H1 (cell line): ENCODE results near the gene DVL3. TPM values are rescaled to one million over a fixed set of nuclear protein-coding genes. Genes with fewer than 3 reads are reported as not detected.

ENCODE experiments used
- CTCF ChIA-PET: fragments of 300-600 bp; sonication (Branson Sonifier 250); formaldehyde crosslinking; loops from one replicate; lab custom pipeline; 2021; ENCODE audit not compliant: partially characterized antibody; lab: Charles Lee
- POLR2A ChIA-PET: fragments of 300-600 bp; sonication (Branson Sonifier 250); formaldehyde crosslinking; loops from one replicate; lab custom pipeline; 2021; ENCODE audit warnings: inconsistent platforms; ENCODE audit not compliant: partially characterized antibody; lab: Charles Lee
- DNase-seq, 2 experiments: peaks; one replicate each; pipeline versions ENCODE4 v3.0.0 to v3.0.0-alpha.2; 2010 to 2022; ENCODE audit warnings: low spot score in 2 of 2, low read depth in 1 of 2, mixed read lengths in 1 of 2
- FAIRE-seq: peaks from 2 replicates; lab custom pipeline; 2011; peaks lifted over from hg19 to GRCh38; lab: Jason Lieb, UNC
- H2AFZ ChIP-seq: 2 replicates; pipeline ENCODE4 v1.8.1; 2012; ENCODE audit warnings: low read length, inconsistent platforms
- H2AK5ac ChIP-seq: 2 replicates; pipeline ENCODE4 v1.6.1; 2013; ENCODE audit warnings: low read depth, low read length
- H2BK120ac ChIP-seq: replicated peaks from 2 replicates; pipeline ENCODE3; 2013; ENCODE audit warnings: low read depth, low read length, inconsistent platforms
- H2BK12ac ChIP-seq: 2 replicates; pipeline ENCODE4 v1.6.1; 2013; ENCODE audit warnings: low read depth, low read length
- H2BK15ac ChIP-seq: 2 replicates; pipeline ENCODE4 v1.6.1; 2013; ENCODE audit warnings: low read length
- H2BK20ac ChIP-seq: 2 replicates; pipeline ENCODE4 v1.6.1; 2013; ENCODE audit warnings: low read length
- H2BK5ac ChIP-seq: 2 replicates; pipeline ENCODE4 v1.6.1; 2013; ENCODE audit warnings: low read depth, low read length
- H3K14ac ChIP-seq: 2 replicates; pipeline ENCODE4 v1.6.1; 2013; ENCODE audit warnings: inconsistent platforms; ENCODE audit not compliant: insufficient read length
- H3K18ac ChIP-seq: 2 replicates; pipeline ENCODE4 v1.6.1; 2013; ENCODE audit warnings: low read length; ENCODE audit errors: extremely low read depth
- H3K23ac ChIP-seq: 2 replicates; pipeline ENCODE4 v1.6.1; 2013; ENCODE audit warnings: inconsistent platforms; ENCODE audit not compliant: insufficient read length
- H3K23me2 ChIP-seq: 2 replicates; pipeline ENCODE4 v1.6.1; 2013; ENCODE audit warnings: low read depth, low read length
- H3K27ac ChIP-seq: 2 replicates; pipeline ENCODE4 v1.6.1; 2011; ENCODE audit warnings: low read depth, low read length, inconsistent platforms
- H3K27me3 ChIP-seq, 4 experiments: replicated peaks in 1 of 4; 1 replicate in 1 of 4; 2 replicates in 3 of 4; pipeline versions ENCODE4 v1.6.1 to v1.8.1; 2011 to 2013; ENCODE audit warnings: low read length in 3 of 4, mild to moderate bottlenecking in 3 of 4, inconsistent platforms in 2 of 4, mixed read lengths in 2 of 4, moderate library complexity in 1 of 4; ENCODE audit not compliant: control insufficient read depth in 3 of 4, insufficient read depth in 3 of 4; ENCODE audit errors: extremely low read depth in 1 of 4
- H3K36me3 ChIP-seq, 4 experiments: 2 replicates each; pipeline versions ENCODE4 v1.6.1 to v1.8.1; 2011 to 2013; ENCODE audit warnings: mild to moderate bottlenecking in 4 of 4, low read length in 3 of 4, moderate library complexity in 2 of 4, control low read depth in 1 of 4, inconsistent platforms in 1 of 4; ENCODE audit not compliant: insufficient read depth in 4 of 4, control insufficient read depth in 2 of 4
- H3K4ac ChIP-seq: replicated peaks from 2 replicates; pipeline ENCODE3; 2013; ENCODE audit warnings: low read length, low read depth, mixed read lengths, inconsistent platforms; ENCODE audit not compliant: insufficient read length
- H3K4me1 ChIP-seq, 4 experiments: replicated peaks in 1 of 4; 1 replicate in 1 of 4; 2 replicates in 3 of 4; pipeline versions ENCODE4 v1.6.1 to v1.8.1; 2011 to 2013; ENCODE audit warnings: low read length in 3 of 4, inconsistent platforms in 2 of 4, mixed read lengths in 1 of 4; ENCODE audit not compliant: insufficient read depth in 4 of 4, control insufficient read depth in 3 of 4
- H3K4me2 ChIP-seq, 2 experiments: 2 replicates each; pipeline versions ENCODE4 v1.6.1 to v1.8.1; 2011 to 2013; ENCODE audit warnings: low read depth in 2 of 2, low read length in 2 of 2, control low read depth in 1 of 2, inconsistent platforms in 1 of 2, mild to moderate bottlenecking in 1 of 2; ENCODE audit not compliant: insufficient read depth in 1 of 2
- H3K4me3 ChIP-seq, 4 experiments: fragments of 200-600, 300-600 bp in 1 of 4; sonication (generic), shearing (Covaris generic), sonication (Bioruptor Twin) in 1 of 4; 2 replicates each; pipeline versions ENCODE4 v1.5.1 to v1.8.1; 2011 to 2016; ENCODE audit warnings: low read length in 4 of 4, low read depth in 3 of 4, control low read depth in 2 of 4, inconsistent platforms in 2 of 4, mild to moderate bottlenecking in 2 of 4, mixed read lengths in 1 of 4, moderate library complexity in 1 of 4; ENCODE audit not compliant: insufficient read depth in 2 of 4; ENCODE audit errors: extremely low read depth in 1 of 4
- H3K56ac ChIP-seq: replicated peaks from 2 replicates; pipeline ENCODE3; 2013; ENCODE audit warnings: low read depth, mild to moderate bottlenecking, mixed read lengths, low read length, inconsistent platforms; ENCODE audit not compliant: insufficient read length
- H3K79me1 ChIP-seq: 2 replicates; pipeline ENCODE4 v1.6.1; 2013; ENCODE audit warnings: low read depth, low read length, control low read depth
- H3K79me2 ChIP-seq, 2 experiments: 2 replicates each; pipeline versions ENCODE4 v1.6.1 to v1.8.1; 2012 to 2013; ENCODE audit warnings: low read length in 2 of 2, mild to moderate bottlenecking in 2 of 2, inconsistent platforms in 1 of 2; ENCODE audit not compliant: insufficient read depth in 2 of 2, control insufficient read depth in 1 of 2
- H3K9ac ChIP-seq, 4 experiments: replicated peaks in 1 of 4; 1 replicate in 1 of 4; 2 replicates in 3 of 4; pipeline versions ENCODE4 v1.6.1 to v1.8.1; 2011 to 2013; ENCODE audit warnings: low read depth in 3 of 4, low read length in 3 of 4, control low read depth in 2 of 4, mild to moderate bottlenecking in 2 of 4, moderate library complexity in 2 of 4, inconsistent platforms in 1 of 4; ENCODE audit errors: extremely low read depth in 1 of 4
- H3K9me3 ChIP-seq, 2 experiments: 2 replicates each; pipeline versions ENCODE4 v1.6.1 to v1.8.1; 2012 to 2013; ENCODE audit warnings: mild to moderate bottlenecking in 2 of 2, moderate library complexity in 2 of 2, control low read depth in 1 of 2, inconsistent platforms in 1 of 2, low read depth in 1 of 2, low read length in 1 of 2, mixed read lengths in 1 of 2; ENCODE audit not compliant: insufficient read depth in 2 of 2
- H4K20me1 ChIP-seq, 2 experiments: replicated peaks in 1 of 2; 2 replicates each; pipeline versions ENCODE3 to v1.8.1; 2011 to 2013; ENCODE audit warnings: inconsistent platforms in 2 of 2, low read length in 2 of 2, mild to moderate bottlenecking in 1 of 2; ENCODE audit not compliant: insufficient read depth in 2 of 2, control insufficient read depth in 1 of 2
- H4K5ac ChIP-seq: 2 replicates; pipeline ENCODE4 v1.6.1; 2013; ENCODE audit warnings: low read length, low read depth, mixed read lengths, inconsistent platforms; ENCODE audit not compliant: insufficient read length
- H4K8ac ChIP-seq: 2 replicates; pipeline ENCODE4 v1.8.0; 2013; ENCODE audit warnings: mild to moderate bottlenecking, moderate library complexity, low read length, inconsistent platforms; ENCODE audit not compliant: insufficient read depth; ENCODE audit errors: extremely low read depth
- H4K91ac ChIP-seq: replicated peaks from 2 replicates; pipeline ENCODE3; 2013; ENCODE audit warnings: low read length, mixed read lengths, inconsistent platforms; ENCODE audit not compliant: insufficient read length
- CBX5 ChIP-seq: fragments of 300-800, 300-1000 bp; sonication (generic); IDR thresholded peaks from 2 replicates; pipeline ENCODE4 v1.7.1; 2016; ENCODE audit warnings: antibody characterized with exemption, low read length, low read depth
- FOSL1 ChIP-seq: IDR thresholded peaks from 2 replicates; pipeline ENCODE4 v1.6.1; 2011; ENCODE audit warnings: mild to moderate bottlenecking, low read depth, low read length, moderate library complexity; ENCODE audit not compliant: insufficient read depth
- HDAC6 ChIP-seq: IDR thresholded peaks from one replicate; pipeline ENCODE4 v1.7.1; 2012; ENCODE audit warnings: low read depth, mild to moderate bottlenecking, inconsistent platforms, low read length, moderate library complexity
- JUND ChIP-seq: IDR thresholded peaks from 2 replicates; pipeline ENCODE4 v1.6.1; 2011; ENCODE audit warnings: mild to moderate bottlenecking, improper control_type of control experiment, low read length
- KDM5A ChIP-seq: fragments of 200-600 bp; IDR thresholded peaks from 2 replicates; pipeline ENCODE4 v1.7.1; 2012; ENCODE audit warnings: mild to moderate bottlenecking, low read length, inconsistent platforms, mixed read lengths
- RBBP5 ChIP-seq: IDR thresholded peaks from 2 replicates; pipeline ENCODE4 v1.7.1; 2012; ENCODE audit warnings: low read depth, mild to moderate bottlenecking, inconsistent platforms, low read length, moderate library complexity, borderline replicate concordance
- TBP ChIP-seq: IDR thresholded peaks from 2 replicates; pipeline ENCODE4 v1.6.1; 2011; ENCODE audit warnings: low read depth, low read length, improper control_type of control experiment
- WGBS, 2 experiments: shearing (Covaris generic) in 1 of 2; methylation state at CpG; one replicate each; pipeline versions ENCODE4 v1.1.6 to v1.1.7; 2013 to 2015; ENCODE audit warnings: low lambda C conversion rate in 2 of 2, mixed read lengths in 2 of 2, inconsistent platforms in 1 of 2, low coverage in 1 of 2, missing lambda C conversion rate in 1 of 2; ENCODE audit not compliant: insufficient replicate concordance in 2 of 2, insufficient coverage in 1 of 2, insufficient read length in 1 of 2; ENCODE audit errors: extremely low coverage in 1 of 2, missing lambda C conversion rate in 1 of 2; 5-methylcytosine and 5-hydroxymethylcytosine counted together
- long read RNA-seq, 2 experiments: library from RNA in 1 of 2; library from capped mRNA in 1 of 2; stranded (forward); transcript quantifications; one replicate each; pipeline ENCODE4 v2.0.0, GENCODE V29; 2021; ENCODE audit warnings: inconsistent platforms in 1 of 2
- polyA minus RNA-seq, 3 experiments: library from RNA; depleted of rRNA, polyadenylated mRNA; stranded (reverse); fragments of >200 nt; gene quantifications; 1 replicate in 2 of 3; 2 replicates in 1 of 3; pipeline ENCODE4 v1.2.3, GENCODE V29; 2011
- polyA plus RNA-seq, 7 experiments: library from polyadenylated mRNA; depleted of rRNA in 3 of 7; stranded (reverse) in 5 of 7; unstranded in 2 of 7; fragments of >200 nt in 5 of 7; fragments of 200-250 nt in 2 of 7; gene quantifications; 1 replicate in 5 of 7; 2 replicates in 1 of 7; 4 replicates in 1 of 7; pipeline versions ENCODE4 v1.2.1 to v1.2.3, GENCODE V29; 2011 to 2013; ENCODE audit warnings: missing spikeins in 2 of 7, mixed read lengths in 2 of 7
- total RNA-seq: library from RNA; stranded (reverse); fragmentation: NEBNext Ultra II Directional; extraction: Animal tissue kit (Norgen Biotek cat#: 25700); gene quantifications from 2 replicates; pipeline ENCODE4 v1.2.1, GENCODE V29; 2021
- TF ChIP-seq, protein P1 (sequence below): IDR thresholded peaks from 2 replicates; pipeline ENCODE4 v1.6.1; 2012; ENCODE audit warnings: inconsistent platforms

DVL3 gene
- total RNA-seq (64.9 and 66.6 TPM in 2 replicates), polyA plus RNA-seq (2011; rRNA removed) (38.5 and 51.2 TPM in 2 replicates), polyA minus RNA-seq (2011; rRNA and poly(A)+ RNA removed) (35.1 and 42.2 TPM in 2 replicates)
- polyA plus RNA-seq (2011; cell fraction: cytosol; rRNA removed), result 36.1 TPM
- 111 TPM for polyA plus RNA-seq (2011; cell fraction: nucleus; rRNA removed)
- polyA plus RNA-seq (2012, experiment 1 of 2), result 38.0 to 54.6 TPM (median 48.8 TPM) in 4 replicates
- 29.5 TPM for polyA plus RNA-seq (2012, experiment 2 of 2)
- 35.3 TPM for polyA plus RNA-seq (2013, experiment 1 of 2)
- polyA plus RNA-seq (2013, experiment 2 of 2), result 35.6 TPM
- polyA minus RNA-seq (2011; cell fraction: cytosol; rRNA and poly(A)+ RNA removed), result 29.9 TPM
- 32.1 TPM for polyA minus RNA-seq (2011; cell fraction: nucleus; rRNA and poly(A)+ RNA removed)
- long read RNA-seq, experiment 1, full-length matches to known transcripts, result 7 of 51 reads
- long read RNA-seq, experiment 1, partial matches to known transcripts, result 19 of 51 reads
- long read RNA-seq, experiment 1, other reads (novel, unspliced or antisense), result 25 of 51 reads
- long read RNA-seq, experiment 2, result 0 reads

DNA sequence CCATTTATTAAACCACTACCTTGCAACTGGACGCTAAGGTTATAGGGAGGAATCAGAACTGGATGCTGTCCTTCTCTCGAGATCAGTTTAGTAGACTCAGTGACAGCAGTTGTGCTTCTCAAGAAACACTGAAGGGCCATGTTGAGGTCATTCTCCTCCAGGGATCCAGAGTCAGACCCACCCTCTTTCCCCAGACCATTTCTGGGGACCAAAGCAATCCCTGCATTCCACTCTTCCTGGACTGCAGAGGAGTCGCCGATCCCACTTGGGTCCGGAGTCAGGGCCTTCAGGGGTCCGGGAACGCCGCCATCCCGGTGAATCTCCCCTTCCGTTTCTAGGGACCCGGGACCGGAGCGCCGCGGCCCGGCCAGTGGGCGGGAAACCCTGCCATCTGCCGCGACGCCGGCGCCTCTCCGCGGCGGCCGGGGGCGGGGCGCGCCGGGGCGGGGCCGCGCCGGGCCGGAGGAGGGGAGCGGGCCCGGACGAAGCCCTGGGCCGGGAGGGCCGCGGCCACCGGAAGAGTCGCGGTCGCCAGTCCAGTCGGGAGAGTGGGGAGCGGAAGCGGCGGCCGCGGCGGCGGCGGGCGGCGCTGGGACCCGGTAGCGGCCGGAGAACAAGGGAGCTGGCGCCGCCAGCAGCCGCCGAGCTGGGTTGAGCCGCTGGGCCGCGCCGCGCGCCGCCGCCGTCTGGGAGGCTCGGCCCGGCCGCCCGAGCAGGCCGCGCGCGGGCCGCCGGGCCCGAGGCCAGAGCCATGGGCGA lies at the start of gene DVL3:
DVL3 (plus strand) TSS at position 493 of the 759 bp plus-strand sequence; CDS start at position 752, 259 bp downstream.
- CTCF ChIA-PET, result interaction anchor here (0.8 to 1.5 kb wide), 6 partner anchors 9 to 85 kb away, joined by 3 to 5 read pairs (median 3); no protein-coding TSS in a partner anchor
- no peak for FAIRE-seq
- H3K4me1 ChIP-seq, result peaks cover 2 to 9% (median 5%) of the 10 kb centered on the region in 4 experiments; a peak in 6 of 7 replicates
- TF ChIP-seq CBX5 (no peak), KDM5A (no peak), JUND (0 out of 2 replicates have a peak, but pooled peaks have one; percentile 25), FOSL1 (peak; percentile 81; the same call in 1 of the 2 replicates), HDAC6 (no peak), RBBP5 (no peak), TBP (no peak)
- TF ChIP-seq, protein P1, sequence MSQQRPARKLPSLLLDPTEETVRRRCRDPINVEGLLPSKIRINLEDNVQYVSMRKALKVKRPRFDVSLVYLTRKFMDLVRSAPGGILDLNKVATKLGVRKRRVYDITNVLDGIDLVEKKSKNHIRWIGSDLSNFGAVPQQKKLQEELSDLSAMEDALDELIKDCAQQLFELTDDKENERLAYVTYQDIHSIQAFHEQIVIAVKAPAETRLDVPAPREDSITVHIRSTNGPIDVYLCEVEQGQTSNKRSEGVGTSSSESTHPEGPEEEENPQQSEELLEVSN, result peak; percentile 81

More for the DNA sequence above, at the start of gene DVL3:
- Histone ChIP-seq H3K23ac (no peak within 1 kb of the TSS), H3K36me3 (no peaks in the 10 kb centered on the region), H3K4ac (no peak within 1 kb of the TSS), H3K79me1 (peaks cover 13% of the 10 kb centered on the region), H2AK5ac (no peak within 1 kb of the TSS), H3K27ac (peak within 1 kb of the TSS; percentile 62; the same call in 1 of the 2 replicates), H2BK120ac (peak within 1 kb of the TSS; percentile 92), H2AFZ (peak within 1 kb of the TSS; percentile 77), H3K56ac (peak within 1 kb of the TSS; percentile 85), H2BK15ac (peak within 1 kb of the TSS; percentile 72; the same call in 1 of the 2 replicates), H2BK5ac (peak within 1 kb of the TSS; percentile 15; the same call in 1 of the 2 replicates), H3K27me3 (no peaks in the 10 kb centered on the region), H3K18ac (peak within 1 kb of the TSS; percentile 97), H2BK12ac (0 out of 2 replicates have a peak within 1 kb of the TSS, but pooled peaks have one; percentile 39), H3K4me2 (peak within 1 kb of the TSS; percentile 96 to 98), H3K9ac (peak within 1 kb of the TSS; percentile 60 to 90 (median 67)), H3K4me3 (peak within 1 kb of the TSS; percentile 93 to 99 (median 98)), H4K5ac (peak within 1 kb of the TSS; percentile 95), H4K20me1 (peaks cover 0 to 4% of the 10 kb centered on the region in 2 experiments), H3K14ac (no peak within 1 kb of the TSS), H2BK20ac (no peak within 1 kb of the TSS), H3K23me2 (peaks cover 16% of the 10 kb centered on the region), H3K79me2 (peaks cover 18 to 28% of the 10 kb centered on the region in 2 experiments), H3K9me3 (no peaks in the 10 kb centered on the region), H4K8ac (peak within 1 kb of the TSS; percentile 86; the same call in 1 of the 2 replicates), H4K91ac (peak within 1 kb of the TSS; percentile 89)
- POLR2A ChIA-PET, result interaction anchor here (0.7 to 3.3 kb wide), 10 partner anchors 9 to 145 kb away, joined by 3 to 26 read pairs (median 8); partner anchors contain the start of genes AP2M1 and EIF2B5
- peak in 1 of 2 experiments; percentile 76 for DNase-seq
- WGBS, 2 experiments, result 2% methylated on average over 30 of the region's 84 CpGs; no CpG with 5 or more reads in 1 of the 2 experiments
